ENCODE data around the gene KLF6. TPM values are rescaled to one million over a fixed set of nuclear protein-coding genes. Genes with fewer than 3 reads are reported as not detected.

Gene KLF6
- total RNA-seq, 4 donors from 2014 or later, result 23.3 to 84.7 (median 49.8) TPM

- Histone ChIP-seq H3K36me3 (no peaks in the 10 kb centered on the region), H3K27me3 (no peaks in the 10 kb centered on the region), H3K27ac (no peak overlapping the region), H3K9me3 (no peaks in the 10 kb centered on the region), H3K4me3 (no peak overlapping the region), H3K4me1 (no peaks in the 10 kb centered on the region)
- no peak for DNase-seq
- ATAC-seq, result no peak
- intact Hi-C loops (cut with DNase I; ENCODE audit: low total_unique reads), result no loop called here
- in situ Hi-C loops (cut with MboI; ENCODE audit: low sequenced_read_pairs in 4 of 4), result no loop called here
- TF ChIP-seq CTCF (IDR thresholded peaks at IDR 0.05 in 4 of 5, conservative IDR thresholded peaks at IDR 0.05 in 1 of 5) (no peak), POLR2A (IDR thresholded peaks at IDR 0.05) (no peak)
Observed at GRCh38 chr10:3762309-3762708, 22.7 kb downstream of the KLF6 start.

GRCh38 chr10:3761904-3762303 is 23.1 kb downstream of the KLF6 start:
- ATAC-seq (no peak), DNase-seq (no peak)
- Histone ChIP-seq H3K27me3 (no peaks in the 10 kb centered on the region), H3K4me3 (no peak overlapping the region), H3K36me3 (no peaks in the 10 kb centered on the region), H3K4me1 (no peaks in the 10 kb centered on the region), H3K27ac (no peak overlapping the region), H3K9me3 (no peaks in the 10 kb centered on the region)
- TF ChIP-seq CTCF (IDR thresholded peaks at IDR 0.05 in 4 of 5, conservative IDR thresholded peaks at IDR 0.05 in 1 of 5) (no peak), POLR2A (IDR thresholded peaks at IDR 0.05) (no peak)
- in situ Hi-C loops (cut with MboI; ENCODE audit: low sequenced_read_pairs in 4 of 4), result no loop called here
- intact Hi-C loops (cut with DNase I; ENCODE audit: low total_unique reads), result no loop called here

- Histone ChIP-seq H3K4me1 (no peaks in the 10 kb centered on the region), H3K9me3 (no peaks in the 10 kb centered on the region), H3K27me3 (no peaks in the 10 kb centered on the region), H3K27ac (no peak overlapping the region), H3K36me3 (no peaks in the 10 kb centered on the region), H3K4me3 (no peak overlapping the region)
- DNase-seq, result no peak
- in situ Hi-C loops (cut with MboI; ENCODE audit: low sequenced_read_pairs in 4 of 4), result no loop called here
- no peak for TF ChIP-seq CTCF (IDR thresholded peaks at IDR 0.05 in 4 of 5, conservative IDR thresholded peaks at IDR 0.05 in 1 of 5)
- no peak for TF ChIP-seq POLR2A (IDR thresholded peaks at IDR 0.05)
- no peak for ATAC-seq
- intact Hi-C loops (cut with DNase I; ENCODE audit: low total_unique reads), result no loop called here
Observed at GRCh38 chr10:3761021-3761686, 23.9 kb downstream of the KLF6 start.

- in situ Hi-C loops (cut with MboI; ENCODE audit: low sequenced_read_pairs in 4 of 4), result no loop called here
Observed at GRCh38 chr10:3760083-3760482, 24.9 kb downstream of the KLF6 start.

More at GRCh38 chr10:3760083-3760482, 24.9 kb downstream of the KLF6 start:
- peaks cover 0 to 5% of the 10 kb centered on the region in 2 donors for H3K4me1 ChIP-seq
- H3K4me3 ChIP-seq, result no peak overlapping the region
- TF ChIP-seq POLR2A (IDR thresholded peaks at IDR 0.05), result no peak
- no peak for TF ChIP-seq CTCF (IDR thresholded peaks at IDR 0.05 in 4 of 5, conservative IDR thresholded peaks at IDR 0.05 in 1 of 5)
- DNase-seq (no peak), ATAC-seq (no peak)
- H3K27ac ChIP-seq, result no peak overlapping the region
- intact Hi-C loops (cut with DNase I; ENCODE audit: low total_unique reads), result no loop called here
- H3K27me3 ChIP-seq, result no peaks in the 10 kb centered on the region
- no peaks in the 10 kb centered on the region for H3K36me3 ChIP-seq
- no peaks in the 10 kb centered on the region for H3K9me3 ChIP-seq

Measured in gastrocnemius medialis (tissue), 4 donors.